ENCODE results near the gene FRMD6.

The FRMD6 gene

GRCh38 chr14:51651388-51652167 lies at the start of gene FRMD6:
Gene FRMD6 (plus strand): TSS chr14:51651910. CDS start chr14:51689837, 37,927 bp downstream.
- TF ChIP-seq, protein P1, sequence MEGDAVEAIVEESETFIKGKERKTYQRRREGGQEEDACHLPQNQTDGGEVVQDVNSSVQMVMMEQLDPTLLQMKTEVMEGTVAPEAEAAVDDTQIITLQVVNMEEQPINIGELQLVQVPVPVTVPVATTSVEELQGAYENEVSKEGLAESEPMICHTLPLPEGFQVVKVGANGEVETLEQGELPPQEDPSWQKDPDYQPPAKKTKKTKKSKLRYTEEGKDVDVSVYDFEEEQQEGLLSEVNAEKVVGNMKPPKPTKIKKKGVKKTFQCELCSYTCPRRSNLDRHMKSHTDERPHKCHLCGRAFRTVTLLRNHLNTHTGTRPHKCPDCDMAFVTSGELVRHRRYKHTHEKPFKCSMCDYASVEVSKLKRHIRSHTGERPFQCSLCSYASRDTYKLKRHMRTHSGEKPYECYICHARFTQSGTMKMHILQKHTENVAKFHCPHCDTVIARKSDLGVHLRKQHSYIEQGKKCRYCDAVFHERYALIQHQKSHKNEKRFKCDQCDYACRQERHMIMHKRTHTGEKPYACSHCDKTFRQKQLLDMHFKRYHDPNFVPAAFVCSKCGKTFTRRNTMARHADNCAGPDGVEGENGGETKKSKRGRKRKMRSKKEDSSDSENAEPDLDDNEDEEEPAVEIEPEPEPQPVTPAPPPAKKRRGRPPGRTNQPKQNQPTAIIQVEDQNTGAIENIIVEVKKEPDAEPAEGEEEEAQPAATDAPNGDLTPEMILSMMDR (IDR thresholded peaks at IDR 0.05; ENCODE audit: low read depth, low read length): peak; percentile 45
- H3K4me3 ChIP-seq (replicated peaks in 1 of 2; ENCODE audit: low read depth in 2 of 2, low read length in 2 of 2): peak within 1 kb of the TSS; percentile 84 to 93
- peak; percentile 90 to 92 for DNase-seq (ENCODE audit: low read depth in 2 of 2)

DNA sequence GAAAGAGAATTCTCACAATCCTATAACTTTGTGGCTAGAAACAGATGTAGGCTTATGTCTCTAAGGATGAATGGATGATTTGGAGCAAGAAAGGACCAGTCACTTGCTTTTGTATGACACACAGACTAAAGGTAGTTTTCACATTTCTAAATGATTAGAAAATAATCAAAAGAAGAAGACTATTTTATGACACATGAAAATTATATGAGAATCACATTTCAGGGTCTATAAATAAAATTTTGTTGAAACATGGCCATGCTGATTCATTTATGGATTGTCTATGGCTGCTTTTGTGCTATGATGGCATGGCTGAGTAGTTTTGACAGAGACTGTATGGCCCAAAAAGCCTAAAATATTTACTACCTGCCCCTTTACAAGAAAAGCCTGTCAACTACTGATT lies 49.4 kb upstream of the FRMD6 start:
- no peak overlapping the region for H3K4me3 ChIP-seq (replicated peaks in 1 of 2; ENCODE audit: low read depth in 2 of 2, low read length in 2 of 2)
- TF ChIP-seq, protein P1 (IDR thresholded peaks at IDR 0.05; ENCODE audit: low read depth, low read length): no peak
- no peak for DNase-seq (ENCODE audit: low read depth in 2 of 2)

- peak; percentile 63 to 73 for DNase-seq (ENCODE audit: low read depth in 2 of 2)
- no peak overlapping the region for H3K4me3 ChIP-seq (replicated peaks in 1 of 2; ENCODE audit: low read depth in 2 of 2, low read length in 2 of 2)
- TF ChIP-seq, protein P1 (IDR thresholded peaks at IDR 0.05; ENCODE audit: low read depth, low read length): no peak
Observed at GRCh38 chr14:51603495-51603894, 48.2 kb upstream of the FRMD6 start.

DNA sequence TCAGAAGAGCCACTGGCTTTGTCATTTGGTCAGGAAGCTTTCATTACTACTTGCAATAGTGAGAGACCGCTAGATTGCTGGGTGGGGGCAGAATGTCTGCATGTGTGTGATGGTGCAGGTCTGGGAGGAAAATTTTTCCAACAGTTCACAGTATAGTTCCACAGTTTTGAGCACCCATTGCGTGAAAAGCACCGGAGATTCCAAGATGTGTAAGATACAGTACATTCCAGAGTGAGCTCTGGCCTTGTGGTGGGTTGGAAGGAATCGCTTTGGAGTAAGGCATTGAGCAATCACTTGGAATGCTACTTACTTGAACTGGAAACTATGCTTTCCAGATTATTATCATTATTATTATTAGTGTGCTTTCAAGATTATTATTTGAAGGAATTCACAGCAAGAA lies 47.6 kb upstream of the FRMD6 start:
- TF ChIP-seq, protein P1 (IDR thresholded peaks at IDR 0.05; ENCODE audit: low read depth, low read length): no peak
- peak; percentile 87 to 88 for DNase-seq (ENCODE audit: low read depth in 2 of 2)

GRCh38 chr14:51605575-51605974 lies 46.1 kb upstream of the FRMD6 start:
- TF ChIP-seq, protein P1 (IDR thresholded peaks at IDR 0.05; ENCODE audit: low read depth, low read length): no peak
- H3K4me3 ChIP-seq (replicated peaks in 1 of 2; ENCODE audit: low read depth in 2 of 2, low read length in 2 of 2): no peak overlapping the region
- no peak for DNase-seq (ENCODE audit: low read depth in 2 of 2)

More for the DNA sequence above, 47.6 kb upstream of the FRMD6 start:
- no peak overlapping the region for H3K4me3 ChIP-seq (replicated peaks in 1 of 2; ENCODE audit: low read depth in 2 of 2, low read length in 2 of 2)

- TF ChIP-seq, protein P1 (IDR thresholded peaks at IDR 0.05; ENCODE audit: low read depth, low read length): no peak
- no peak overlapping the region for H3K4me3 ChIP-seq (replicated peaks in 1 of 2; ENCODE audit: low read depth in 2 of 2, low read length in 2 of 2)
- peak in 1 of 2 donors; percentile 33 for DNase-seq (ENCODE audit: low read depth in 2 of 2)
Observed at GRCh38 chr14:51607711-51608110, 44.0 kb upstream of the FRMD6 start.

All from cardiac fibroblast (primary cell).